GM21515 (cell line): Measurements from ENCODE around the gene APOC1.
A peak's percentile ranks its signal among the peaks of the same experiment; 100 is the strongest.
"Not testable (repeated sequence)": the region's sequence is repeated elsewhere in the genome, so short reads cannot be mapped to it uniquely, and the experiment has no call there.

ENCODE experiments used
- ATAC-seq: cut with Tn5 transposase; IDR thresholded peaks from one replicate; pipeline ENCODE4 v1.9.1; 2021; ENCODE audit not compliant: unreplicated experiment

The APOC1 gene

GRCh38 chr19:44914433-44915206, at the start of gene APOC1:
Gene APOC1, plus strand, starts transcription at chr19:44914608. Its CDS starts 284 bp downstream, at chr19:44914892.
- peak; percentile 84 for ATAC-seq

DNA sequence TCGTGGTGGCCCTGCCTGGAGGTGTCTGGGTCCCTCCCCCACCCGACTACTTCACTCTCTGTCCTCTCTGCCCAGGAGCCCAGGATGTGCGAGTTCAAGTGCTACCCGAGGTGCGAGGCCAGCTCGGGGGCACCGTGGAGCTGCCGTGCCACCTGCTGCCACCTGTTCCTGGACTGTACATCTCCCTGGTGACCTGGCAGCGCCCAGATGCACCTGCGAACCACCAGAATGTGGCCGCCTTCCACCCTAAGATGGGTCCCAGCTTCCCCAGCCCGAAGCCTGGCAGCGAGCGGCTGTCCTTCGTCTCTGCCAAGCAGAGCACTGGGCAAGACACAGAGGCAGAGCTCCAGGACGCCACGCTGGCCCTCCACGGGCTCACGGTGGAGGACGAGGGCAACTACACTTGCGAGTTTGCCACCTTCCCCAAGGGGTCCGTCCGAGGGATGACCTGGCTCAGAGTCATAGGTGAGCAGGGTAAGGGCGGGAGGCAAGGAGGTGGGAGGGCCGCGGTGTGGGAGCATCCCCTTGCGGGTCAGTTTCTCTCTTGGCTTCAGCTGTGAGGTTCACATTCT, 49.1 kb upstream of the APOC1 start:
- ATAC-seq: no peak

- no peak for ATAC-seq
Measured at GRCh38 chr19:44866664-44867063, 47.7 kb upstream of the APOC1 start.

DNA sequence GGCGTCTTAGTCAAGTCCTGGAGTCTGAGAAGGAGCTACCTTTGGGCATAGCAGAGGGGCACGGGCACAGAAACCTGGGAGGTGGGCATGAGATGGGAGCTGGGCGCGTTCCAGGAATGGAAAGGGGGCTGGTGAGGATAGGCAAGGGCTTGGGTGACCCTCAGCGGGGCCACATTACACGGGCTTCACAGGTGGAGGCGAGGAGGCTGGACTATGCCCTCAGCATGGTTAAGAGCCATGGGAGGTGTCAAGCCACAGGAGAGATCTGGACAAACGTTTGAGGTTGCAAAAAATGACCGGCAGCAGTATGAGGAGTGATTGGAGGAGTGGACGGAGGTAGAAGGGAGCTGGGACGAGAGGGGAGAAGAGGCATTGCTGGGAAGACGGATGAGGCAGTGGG, 46.8 kb upstream of the APOC1 start:
- no peak for ATAC-seq

DNA sequence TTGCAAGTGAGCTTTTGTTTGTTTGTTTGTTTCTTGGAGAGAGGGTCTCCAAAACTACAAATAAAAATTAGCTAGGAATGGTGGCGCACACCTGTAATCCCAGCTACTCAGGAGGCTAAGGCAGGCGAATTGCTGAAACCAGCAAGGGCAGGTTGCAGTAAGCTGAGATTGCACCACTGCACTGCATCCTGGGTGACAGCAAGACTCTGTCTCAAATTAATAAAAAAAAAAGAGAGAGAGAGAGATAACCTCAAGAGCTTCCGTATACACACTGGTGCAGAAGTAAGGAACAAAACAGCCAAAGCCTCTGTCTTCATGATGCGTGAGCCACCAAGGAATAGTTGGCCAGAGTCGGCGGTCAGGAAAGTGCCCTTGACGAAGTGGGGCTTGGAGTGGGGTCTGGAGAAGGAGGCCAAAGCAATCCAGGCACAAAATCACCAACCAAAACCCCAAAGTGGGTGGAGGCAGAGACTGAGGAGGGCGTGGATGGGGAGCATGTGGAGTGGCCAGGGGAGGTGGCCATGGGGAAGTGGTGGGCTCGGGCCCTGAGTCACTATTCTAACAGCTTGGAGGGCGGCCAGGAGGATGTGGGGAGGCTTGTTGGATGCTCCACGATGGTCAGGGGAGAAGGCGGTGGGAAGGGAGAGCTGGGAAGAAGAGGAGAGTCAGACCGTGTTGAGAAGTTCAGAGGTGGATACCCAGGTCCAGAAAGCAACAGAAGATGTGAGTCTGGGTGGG, 44.5 kb upstream of the APOC1 start:
- ATAC-seq: no peak

- no peak for ATAC-seq
Measured at GRCh38 chr19:44871809-44872208, 42.6 kb upstream of the APOC1 start.

GRCh38 chr19:44872661-44873060, 41.7 kb upstream of the APOC1 start:
- no peak for ATAC-seq

GRCh38 chr19:44874317-44874716, 40.1 kb upstream of the APOC1 start:
- ATAC-seq: no peak

- no peak for ATAC-seq
Measured at GRCh38 chr19:44875666-44876451, 38.5 kb upstream of the APOC1 start.

- no peak for ATAC-seq
Measured at GRCh38 chr19:44876930-44877535, 37.4 kb upstream of the APOC1 start.

GRCh38 chr19:44878120-44878865, 36.1 kb upstream of the APOC1 start:
- ATAC-seq: no peak

GRCh38 chr19:44879309-44880065, 34.9 kb upstream of the APOC1 start:
- no peak for ATAC-seq

DNA sequence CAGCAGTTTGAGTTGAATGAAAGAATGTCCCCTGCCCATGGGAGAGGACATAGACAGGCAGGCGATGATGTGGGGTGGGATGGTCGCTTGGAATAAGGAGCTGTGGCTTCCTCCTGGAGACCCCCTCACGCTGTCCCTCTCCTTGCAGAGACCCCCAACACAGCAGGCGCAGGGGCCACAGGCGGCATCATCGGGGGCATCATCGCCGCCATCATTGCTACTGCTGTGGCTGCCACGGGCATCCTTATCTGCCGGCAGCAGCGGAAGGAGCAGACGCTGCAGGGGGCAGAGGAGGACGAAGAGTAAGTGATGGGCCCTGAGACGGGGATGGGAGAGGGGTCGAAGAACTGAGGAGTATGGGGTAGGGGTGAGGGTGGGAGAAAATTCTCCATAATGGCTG, 32.3 kb upstream of the APOC1 start:
- no peak for ATAC-seq

- not testable (repeated sequence) for ATAC-seq
Measured at GRCh38 chr19:44882619-44883397, 31.6 kb upstream of the APOC1 start.

- no peak for ATAC-seq
Measured at GRCh38 chr19:44883922-44884321, 30.5 kb upstream of the APOC1 start.

GRCh38 chr19:44884566-44884965, 29.8 kb upstream of the APOC1 start:
- no peak for ATAC-seq

DNA sequence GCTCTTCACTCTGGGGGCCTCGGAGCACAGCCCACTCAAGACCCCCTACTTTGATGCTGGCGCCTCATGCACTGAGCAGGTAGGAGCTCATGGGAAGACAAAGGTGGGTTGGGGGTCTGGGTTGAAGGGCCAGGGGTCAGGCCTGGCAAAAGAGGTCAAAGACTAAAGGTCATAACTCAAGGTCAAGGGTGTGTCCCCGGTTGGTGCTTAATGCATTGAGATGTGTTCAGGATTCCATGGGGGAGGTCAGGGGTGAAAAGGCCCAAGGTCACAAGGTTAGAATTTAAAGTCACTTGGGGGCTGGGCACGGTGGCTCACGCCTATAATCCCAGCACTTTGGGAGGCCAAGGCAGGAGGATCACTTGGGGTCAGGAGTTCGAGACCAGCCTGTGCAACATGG, 28.3 kb upstream of the APOC1 start:
- ATAC-seq: no peak

DNA sequence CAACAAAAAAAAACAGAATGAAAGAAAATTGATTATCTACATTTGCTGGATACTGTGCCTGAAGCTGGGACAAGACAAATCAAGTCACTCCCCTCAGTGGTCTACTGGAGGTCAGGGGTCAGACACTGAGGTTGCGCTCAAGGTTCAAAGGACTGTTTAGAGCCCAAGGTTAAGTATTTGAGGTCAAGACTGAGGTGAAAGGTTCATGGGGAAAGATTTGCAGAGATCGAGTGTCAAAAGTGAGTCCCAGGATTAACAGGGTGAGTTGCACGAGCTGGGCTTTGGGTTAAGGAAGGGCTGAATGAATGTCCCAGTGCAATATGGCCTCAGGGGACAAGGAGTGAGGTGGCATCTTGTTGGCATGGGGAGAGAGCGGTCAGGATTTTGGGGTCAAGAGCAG, 26.8 kb upstream of the APOC1 start:
- no peak for ATAC-seq

DNA sequence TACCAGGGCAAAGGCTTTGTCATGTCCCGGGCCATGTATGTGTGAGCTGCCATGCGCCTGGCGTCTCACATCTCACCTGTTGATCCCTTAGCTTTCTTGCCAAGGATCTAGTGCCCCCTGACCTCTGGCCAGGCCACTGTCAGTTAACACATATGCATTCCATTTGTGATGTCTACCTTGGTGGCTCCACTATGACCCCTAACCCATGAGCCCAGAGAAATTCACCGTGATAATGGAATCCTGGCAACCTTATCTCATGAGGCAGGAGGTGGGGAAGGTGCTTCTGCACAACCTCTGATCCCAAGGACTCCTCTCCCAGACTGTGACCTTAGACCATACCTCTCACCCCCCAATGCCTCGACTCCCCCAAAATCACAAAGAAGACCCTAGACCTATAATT, 26.1 kb upstream of the APOC1 start:
- not testable (repeated sequence) for ATAC-seq
